Right atrium auricular region (tissue), 2 donors: ENCODE data around the gene AGAP1. TPM values are rescaled to one million over a fixed set of nuclear protein-coding genes. Genes with fewer than 3 reads are reported as not detected.

Experiments
- DNase-seq: peaks from one replicate; pipeline ENCODE4 v3.0.0-alpha.2; 2019; ENCODE audit warnings: low spot score
- H3K27ac ChIP-seq, 2 donors: fragments of 200-600 bp; sonication (generic); 1 replicate in 1 of 2; 2 replicates in 1 of 2; pipeline ENCODE4 v1.5.1; 2016 to 2019
- H3K27me3 ChIP-seq, 2 donors: fragments of 200-600 bp; sonication (generic); one replicate each; pipeline versions ENCODE4 v1.5.1 to v1.6.0; 2017 to 2019
- H3K36me3 ChIP-seq: fragments of 200-600 bp; sonication (generic); one replicate; pipeline ENCODE4 v1.5.1; 2016
- H3K4me1 ChIP-seq, 2 donors: fragments of 200-600 bp; sonication (generic); one replicate each; pipeline versions ENCODE4 v1.5.1 to v1.6.0; 2017 to 2019
- H3K4me3 ChIP-seq, 2 donors: fragments of 200-600 bp; sonication (generic); 1 replicate in 1 of 2; 2 replicates in 1 of 2; pipeline ENCODE4 v1.5.1; 2017 to 2019; ENCODE audit warnings: mild to moderate bottlenecking in 1 of 2, moderate library complexity in 1 of 2
- H3K9me3 ChIP-seq, 2 donors: fragments of 200-600 bp; sonication (generic); one replicate each; pipeline ENCODE4 v1.5.1; 2019
- total RNA-seq, 2 donors: library from RNA; depleted of rRNA; stranded (reverse); fragments of >200 nt; gene quantifications; one replicate each; pipeline ENCODE4 v1.1.0, GENCODE V29; 2016
- TF ChIP-seq, protein P1 (sequence below), 2 donors: fragments of 200-600 bp; sonication (generic); IDR thresholded peaks; one replicate each; pipeline ENCODE4 v1.5.1; 2019; ENCODE audit warnings: antibody characterized with exemption in 2 of 2

Gene AGAP1
- total RNA-seq, 2 donors from 2014 or later, result 11.6 to 17.2 TPM

DNA sequence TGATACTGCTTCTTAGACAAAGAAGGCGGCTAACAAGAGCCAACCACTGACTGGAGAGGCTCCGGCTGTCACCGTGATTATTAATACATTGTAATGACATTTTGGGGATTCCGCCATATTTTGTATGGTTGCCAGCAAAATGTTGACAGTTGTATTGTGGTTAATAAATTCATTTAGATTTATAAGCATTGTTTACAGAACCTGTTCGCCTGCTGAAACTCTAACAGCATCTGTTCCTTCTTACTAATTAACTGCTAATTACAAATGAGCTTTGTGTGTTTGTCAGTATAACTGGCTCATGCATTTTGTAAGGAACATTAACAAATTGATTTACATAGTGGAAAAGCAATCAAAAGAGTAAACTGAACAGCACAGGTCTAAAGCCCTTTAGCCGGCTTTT, 342.0 kb downstream of the AGAP1 start:
- no peak for DNase-seq
- H3K27ac ChIP-seq, result no peak overlapping the region
- no peaks in the 10 kb centered on the region for H3K36me3 ChIP-seq
- H3K27me3 ChIP-seq, result no peaks in the 10 kb centered on the region
- TF ChIP-seq, protein P1, sequence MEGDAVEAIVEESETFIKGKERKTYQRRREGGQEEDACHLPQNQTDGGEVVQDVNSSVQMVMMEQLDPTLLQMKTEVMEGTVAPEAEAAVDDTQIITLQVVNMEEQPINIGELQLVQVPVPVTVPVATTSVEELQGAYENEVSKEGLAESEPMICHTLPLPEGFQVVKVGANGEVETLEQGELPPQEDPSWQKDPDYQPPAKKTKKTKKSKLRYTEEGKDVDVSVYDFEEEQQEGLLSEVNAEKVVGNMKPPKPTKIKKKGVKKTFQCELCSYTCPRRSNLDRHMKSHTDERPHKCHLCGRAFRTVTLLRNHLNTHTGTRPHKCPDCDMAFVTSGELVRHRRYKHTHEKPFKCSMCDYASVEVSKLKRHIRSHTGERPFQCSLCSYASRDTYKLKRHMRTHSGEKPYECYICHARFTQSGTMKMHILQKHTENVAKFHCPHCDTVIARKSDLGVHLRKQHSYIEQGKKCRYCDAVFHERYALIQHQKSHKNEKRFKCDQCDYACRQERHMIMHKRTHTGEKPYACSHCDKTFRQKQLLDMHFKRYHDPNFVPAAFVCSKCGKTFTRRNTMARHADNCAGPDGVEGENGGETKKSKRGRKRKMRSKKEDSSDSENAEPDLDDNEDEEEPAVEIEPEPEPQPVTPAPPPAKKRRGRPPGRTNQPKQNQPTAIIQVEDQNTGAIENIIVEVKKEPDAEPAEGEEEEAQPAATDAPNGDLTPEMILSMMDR (IDR thresholded peaks at IDR 0.05), result no peak
- H3K4me3 ChIP-seq, result no peak overlapping the region
- no peaks in the 10 kb centered on the region for H3K9me3 ChIP-seq
- no peaks in the 10 kb centered on the region for H3K4me1 ChIP-seq

DNA sequence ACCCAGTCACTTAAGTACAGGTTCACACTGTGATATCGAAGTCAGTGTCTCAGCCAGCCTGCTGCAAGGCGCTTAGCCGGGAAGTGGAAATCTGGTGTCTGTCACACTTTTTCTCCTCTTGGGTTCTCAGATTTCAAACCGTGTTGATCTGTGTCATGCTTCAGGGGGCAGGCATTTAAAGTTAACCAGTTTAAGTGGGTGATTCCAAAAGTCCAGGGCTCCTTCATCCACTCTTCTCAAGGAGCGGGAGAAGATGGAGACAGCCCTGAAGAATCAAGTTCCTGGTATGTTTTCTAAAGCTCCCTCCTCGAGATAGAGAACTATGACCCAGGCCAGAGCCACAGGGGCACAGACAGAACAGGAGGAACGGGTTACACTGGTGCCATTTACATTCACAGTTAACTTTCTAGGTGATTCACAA, 342.7 kb downstream of the AGAP1 start:
- Histone ChIP-seq H3K27me3 (no peaks in the 10 kb centered on the region), H3K4me3 (no peak overlapping the region), H3K36me3 (no peaks in the 10 kb centered on the region), H3K4me1 (no peaks in the 10 kb centered on the region), H3K27ac (no peak overlapping the region), H3K9me3 (no peaks in the 10 kb centered on the region)
- TF ChIP-seq, protein P1 (IDR thresholded peaks at IDR 0.05), result no peak
- DNase-seq, result no peak

DNA sequence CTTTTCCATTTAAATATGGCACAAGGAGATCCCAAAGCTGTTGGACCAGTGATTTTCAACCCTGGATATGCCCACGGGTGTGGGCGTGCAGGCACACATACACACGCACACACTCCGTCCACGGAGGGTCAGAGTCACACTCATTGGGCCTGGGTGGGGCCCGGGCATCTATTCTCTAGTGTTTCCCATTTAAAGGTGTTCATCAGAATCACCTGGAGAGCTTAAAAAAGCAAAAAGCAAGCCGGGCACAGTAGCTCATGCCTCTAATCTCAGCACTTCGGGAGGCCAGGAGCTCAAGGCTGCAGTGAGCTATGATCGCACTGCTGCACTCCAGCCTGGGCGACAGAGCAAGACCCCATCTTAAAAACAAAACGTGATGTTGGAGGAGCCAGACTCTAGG, 345.4 kb downstream of the AGAP1 start:
- H3K27ac ChIP-seq, result no peak overlapping the region

DNA sequence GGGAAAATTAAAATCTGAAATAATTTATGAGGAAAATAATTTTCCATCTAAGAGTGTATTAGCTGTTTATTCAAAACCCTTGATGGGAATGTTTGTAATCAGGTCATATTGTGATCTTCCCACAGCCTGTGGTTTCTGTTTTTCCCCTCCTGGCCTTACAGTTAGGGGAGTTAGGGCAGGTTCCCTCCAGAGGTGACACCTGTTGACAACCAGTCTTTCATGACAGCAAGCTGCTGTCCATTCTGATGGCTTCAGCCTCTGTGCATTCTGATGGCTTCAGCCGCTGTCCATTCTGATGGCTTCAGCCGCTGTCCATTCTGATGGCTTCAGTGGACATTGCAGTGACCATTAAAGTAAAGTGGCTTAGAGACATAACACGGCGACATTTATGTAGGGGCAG, 346.1 kb downstream of the AGAP1 start:
- TF ChIP-seq, protein P1 (IDR thresholded peaks at IDR 0.05), result no peak
- Histone ChIP-seq H3K36me3 (no peaks in the 10 kb centered on the region), H3K9me3 (no peaks in the 10 kb centered on the region), H3K4me3 (no peak overlapping the region), H3K4me1 (no peaks in the 10 kb centered on the region), H3K27ac (no peak overlapping the region), H3K27me3 (no peaks in the 10 kb centered on the region)
- no peak for DNase-seq

More for the DNA sequence above, 345.4 kb downstream of the AGAP1 start:
- no peaks in the 10 kb centered on the region for H3K27me3 ChIP-seq
- no peaks in the 10 kb centered on the region for H3K9me3 ChIP-seq
- H3K36me3 ChIP-seq, result no peaks in the 10 kb centered on the region
- TF ChIP-seq, protein P1 (IDR thresholded peaks at IDR 0.05), result no peak
- no peaks in the 10 kb centered on the region for H3K4me1 ChIP-seq
- H3K4me3 ChIP-seq, result no peak overlapping the region
- no peak for DNase-seq

DNA sequence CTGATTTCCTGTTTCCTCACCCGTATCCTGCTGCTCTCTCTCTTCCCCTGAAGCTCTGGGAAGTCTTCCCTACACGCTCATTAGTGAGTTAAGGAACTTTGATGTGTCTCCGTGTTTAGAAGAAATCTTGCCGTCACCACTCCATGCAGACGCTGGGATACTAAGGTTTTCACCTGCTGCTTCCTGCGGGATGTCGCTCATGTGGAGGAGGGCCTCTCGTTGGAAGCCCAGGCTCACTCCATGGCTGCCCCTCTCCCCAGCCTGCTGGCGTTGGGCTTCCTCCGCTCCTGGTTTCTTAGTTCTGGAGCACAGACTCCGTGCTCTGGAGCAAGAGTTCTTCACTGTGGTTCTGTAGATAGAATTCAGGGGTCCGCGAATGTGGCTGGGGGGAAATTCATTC, 348.0 kb downstream of the AGAP1 start:
- TF ChIP-seq, protein P1 (IDR thresholded peaks at IDR 0.05), result no peak
- no peak overlapping the region for H3K27ac ChIP-seq
- H3K9me3 ChIP-seq, result no peaks in the 10 kb centered on the region
- DNase-seq, result no peak
- H3K4me3 ChIP-seq, result no peak overlapping the region
- no peaks in the 10 kb centered on the region for H3K36me3 ChIP-seq
- no peaks in the 10 kb centered on the region for H3K27me3 ChIP-seq
- no peaks in the 10 kb centered on the region for H3K4me1 ChIP-seq

DNA sequence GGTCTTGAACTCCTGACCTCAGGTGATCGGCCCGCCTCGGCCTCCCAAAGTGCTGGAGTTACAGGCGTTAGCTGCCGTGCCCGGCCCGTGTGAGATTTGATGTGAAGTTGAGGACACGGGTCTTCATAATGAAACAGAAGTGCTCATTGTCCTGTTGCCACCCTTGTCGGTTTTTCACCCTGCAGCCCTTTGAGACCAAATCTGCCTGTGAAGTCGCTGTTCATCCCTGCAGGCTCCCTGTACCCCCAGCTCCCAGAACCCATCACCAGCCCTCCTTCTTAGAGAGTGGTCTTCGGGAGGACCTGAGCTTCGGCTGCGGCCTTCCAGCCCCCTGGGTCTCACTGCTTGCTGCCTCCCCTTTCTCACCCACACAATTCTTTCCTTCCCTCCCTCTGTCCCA, 349.1 kb downstream of the AGAP1 start:
- no peaks in the 10 kb centered on the region for H3K4me1 ChIP-seq
- H3K27ac ChIP-seq, result no peak overlapping the region
- no peaks in the 10 kb centered on the region for H3K27me3 ChIP-seq
- TF ChIP-seq, protein P1 (IDR thresholded peaks at IDR 0.05), result no peak
- no peaks in the 10 kb centered on the region for H3K9me3 ChIP-seq
- no peak for DNase-seq
- H3K36me3 ChIP-seq, result no peaks in the 10 kb centered on the region
- H3K4me3 ChIP-seq, result no peak overlapping the region
